IMR-90 (cell line): Measurements from ENCODE around the gene PRDM2. TPM values are rescaled to one million over a fixed set of nuclear protein-coding genes. Genes with fewer than 3 reads are reported as not detected.

Experiments used
- ATAC-seq: fragments of 200-7000 bp; cut with Tn5 transposase; 2 replicates; pipeline ENCODE4 v1.9.1; 2020; ENCODE audit warnings: low read depth, mild to moderate bottlenecking, moderate library complexity
- BruUV-seq: library from RNA; stranded (reverse); fragments of 400-500 nt; replicated peaks from 2 replicates; lab custom pipeline; 2021; lab: Mats Ljungman, UMichigan
- CTCF ChIA-PET: fragments of 300-600 bp; formaldehyde crosslinking; extraction: SDS; loops from one replicate; lab custom pipeline; 2021; ENCODE audit warnings: antibody characterized with exemption; lab: Yijun Ruan, JAX
- POLR2A ChIA-PET: fragments of 300-600 bp; sonication (Branson Sonifier 250); formaldehyde crosslinking; loops from one replicate; lab custom pipeline; 2022; ENCODE audit warnings: antibody characterized with exemption; ENCODE audit not compliant: unreplicated experiment; lab: Charles Lee
- DNase-seq: peaks from one replicate; pipeline ENCODE4 v3.0.0; 2013
- H2AFZ ChIP-seq: replicated peaks from 2 replicates; pipeline ENCODE3; 2013; ENCODE audit warnings: low read length, mild to moderate bottlenecking; ENCODE audit not compliant: poor library complexity
- H2AK5ac ChIP-seq: 2 replicates; pipeline ENCODE4 v1.6.1; 2013; ENCODE audit warnings: low read depth, low read length, inconsistent platforms
- H2AK9ac ChIP-seq: replicated peaks from 2 replicates; pipeline ENCODE3; 2013; ENCODE audit warnings: mild to moderate bottlenecking, low read depth, low read length, moderate library complexity; ENCODE audit not compliant: poor library complexity
- H2BK120ac ChIP-seq: 2 replicates; pipeline ENCODE4 v1.6.1; 2013; ENCODE audit warnings: low read depth, low read length, inconsistent platforms
- H2BK15ac ChIP-seq: 3 replicates; pipeline ENCODE4 v1.6.1; 2013; ENCODE audit warnings: low read depth, low read length, inconsistent platforms
- H2BK20ac ChIP-seq: 2 replicates; pipeline ENCODE4 v1.6.1; 2013; ENCODE audit warnings: low read depth, mild to moderate bottlenecking, inconsistent platforms, low read length, moderate library complexity
- H2BK5ac ChIP-seq: 2 replicates; pipeline ENCODE4 v1.6.1; 2013; ENCODE audit warnings: mild to moderate bottlenecking, low read depth, low read length, inconsistent platforms; ENCODE audit not compliant: poor library complexity, severe bottlenecking
- H3K14ac ChIP-seq: replicated peaks from 2 replicates; pipeline ENCODE4 v1.6.1; 2013; ENCODE audit warnings: low read depth, low read length, inconsistent platforms
- H3K18ac ChIP-seq: 2 replicates; pipeline ENCODE4 v1.6.1; 2013; ENCODE audit warnings: low read depth, low read length, control low read depth
- H3K23ac ChIP-seq: 2 replicates; pipeline ENCODE4 v1.6.1; 2013; ENCODE audit warnings: low read depth, low read length, inconsistent platforms
- H3K27ac ChIP-seq: 2 replicates; pipeline ENCODE4 v1.5.1; 2013; ENCODE audit warnings: mild to moderate bottlenecking, control low read depth, low read length; ENCODE audit not compliant: insufficient read depth
- H3K27me3 ChIP-seq: 2 replicates; pipeline ENCODE4 v1.6.1; 2013; ENCODE audit warnings: low read length; ENCODE audit not compliant: control insufficient read depth, insufficient read depth
- H3K36me3 ChIP-seq: 2 replicates; pipeline ENCODE4 v1.6.1; 2013; ENCODE audit warnings: low read length, mixed read lengths; ENCODE audit not compliant: control insufficient read depth, insufficient read depth
- H3K4ac ChIP-seq: 2 replicates; pipeline ENCODE4 v1.6.1; 2013; ENCODE audit warnings: low read depth, low read length, inconsistent platforms
- H3K4me1 ChIP-seq: 2 replicates; pipeline ENCODE4 v1.6.1; 2013; ENCODE audit warnings: low read length, mixed read lengths; ENCODE audit not compliant: control insufficient read depth, insufficient read depth
- H3K4me2 ChIP-seq: 2 replicates; pipeline ENCODE4 v1.6.1; 2013; ENCODE audit warnings: low read depth, mild to moderate bottlenecking, control low read depth, low read length, moderate library complexity
- H3K4me3 ChIP-seq: 2 replicates; pipeline ENCODE4 v1.5.1; 2013; ENCODE audit warnings: low read depth, mild to moderate bottlenecking, control low read depth, low read length, moderate library complexity; ENCODE audit not compliant: insufficient read depth
- H3K56ac ChIP-seq: 2 replicates; pipeline ENCODE4 v1.6.1; 2013; ENCODE audit warnings: low read length, inconsistent platforms; ENCODE audit not compliant: insufficient read depth; ENCODE audit errors: extremely low read depth
- H3K79me1 ChIP-seq, 2 experiments: 2 replicates each; pipeline ENCODE4 v1.6.1; 2013; ENCODE audit warnings: low read length in 2 of 2, inconsistent platforms in 1 of 2, low read depth in 1 of 2
- H3K9ac ChIP-seq: 2 replicates; pipeline ENCODE4 v1.6.1; 2013; ENCODE audit warnings: low read depth, low read length, control low read depth
- H3K9me1 ChIP-seq: 2 replicates; pipeline ENCODE4 v1.6.1; 2013; ENCODE audit warnings: low read length, inconsistent platforms; ENCODE audit not compliant: insufficient read depth
- H3K9me3 ChIP-seq: 2 replicates; pipeline ENCODE4 v1.6.1; 2013; ENCODE audit warnings: low read length; ENCODE audit not compliant: control insufficient read depth, insufficient read depth
- H4K20me1 ChIP-seq: 2 replicates; pipeline ENCODE4 v1.6.1; 2013; ENCODE audit warnings: low read length, inconsistent platforms; ENCODE audit not compliant: insufficient read depth
- H4K5ac ChIP-seq: 2 replicates; pipeline ENCODE4 v1.6.1; 2013; ENCODE audit warnings: mild to moderate bottlenecking, low read depth, low read length, control low read depth
- H4K8ac ChIP-seq, 2 experiments: 2 replicates each; pipeline ENCODE4 v1.6.1; 2013; ENCODE audit warnings: low read depth in 2 of 2, low read length in 2 of 2, control low read depth in 1 of 2, inconsistent platforms in 1 of 2
- H4K91ac ChIP-seq: 2 replicates; pipeline ENCODE4 v1.6.1; 2013; ENCODE audit warnings: low read depth, low read length, inconsistent platforms; ENCODE audit not compliant: insufficient read depth
- BHLHE40 ChIP-seq: fragments of 150-350 bp; IDR thresholded peaks from 2 replicates; pipeline ENCODE4 v1.6.1; 2016; ENCODE audit warnings: mild to moderate bottlenecking, low read depth, low read length
- CEBPB ChIP-seq: IDR thresholded peaks from 2 replicates; pipeline ENCODE4 v1.6.1; 2012; ENCODE audit warnings: low read depth, low read length, improper control_type of control experiment
- CHD1 ChIP-seq: IDR thresholded peaks from 2 replicates; pipeline ENCODE4 v1.6.1; 2012; ENCODE audit warnings: low read depth, low read length, improper control_type of control experiment
- FOS ChIP-seq: fragments of 150-350 bp; IDR thresholded peaks from 2 replicates; pipeline ENCODE4 v1.6.1; 2016; ENCODE audit warnings: low read depth, low read length
- MAFK ChIP-seq: IDR thresholded peaks from 2 replicates; pipeline ENCODE4 v1.6.1; 2012; ENCODE audit warnings: low read depth, low read length, improper control_type of control experiment
- MAZ ChIP-seq: IDR thresholded peaks from 2 replicates; pipeline ENCODE4 v1.6.1; 2012; ENCODE audit warnings: low read depth, mild to moderate bottlenecking, low read length, improper control_type of control experiment, moderate library complexity, borderline replicate concordance
- MXI1 ChIP-seq: IDR thresholded peaks from 2 replicates; pipeline ENCODE4 v1.6.1; 2012; ENCODE audit warnings: low read depth, mild to moderate bottlenecking, low read length, moderate library complexity, borderline replicate concordance
- NFE2L2 ChIP-seq: fragments of 150-350 bp; IDR thresholded peaks from 2 replicates; pipeline ENCODE4 v1.6.1; 2016; ENCODE audit warnings: low read depth, mild to moderate bottlenecking, low read length
- POLR2A ChIP-seq: IDR thresholded peaks from 2 replicates; pipeline ENCODE4 v1.6.1; 2012; ENCODE audit warnings: mild to moderate bottlenecking, low read depth, low read length
- RAD21 ChIP-seq: IDR thresholded peaks from 2 replicates; pipeline ENCODE4 v1.6.1; 2012; ENCODE audit warnings: low read length, improper control_type of control experiment
- RCOR1 ChIP-seq: IDR thresholded peaks from 2 replicates; pipeline ENCODE4 v1.6.1; 2012; ENCODE audit warnings: mild to moderate bottlenecking, low read length, improper control_type of control experiment; ENCODE audit not compliant: insufficient replicate concordance
- RFX5 ChIP-seq: IDR thresholded peaks from 2 replicates; pipeline ENCODE4 v1.8.0; 2012; ENCODE audit warnings: low read depth, mild to moderate bottlenecking, low read length, moderate library complexity
- SMC3 ChIP-seq: fragments of 150-350 bp; IDR thresholded peaks from 2 replicates; pipeline ENCODE4 v1.6.1; 2016; ENCODE audit warnings: low read depth, mild to moderate bottlenecking, antibody characterized with exemption, low read length, moderate library complexity
- WGBS, 2 experiments: methylation state at CpG; one replicate each; pipeline versions ENCODE4 v1.1.5 to v1.1.7; 2013; ENCODE audit warnings: missing lambda C conversion rate in 2 of 2; ENCODE audit not compliant: insufficient read length in 1 of 2; ENCODE audit errors: extremely low coverage in 2 of 2; 5-methylcytosine and 5-hydroxymethylcytosine counted together
- dilution Hi-C: fragments of 300-500 bp; cut with HindIII; formaldehyde crosslinking; loops from one replicate; pipeline ENCODE4 v1.14.3; 2018; ENCODE audit warnings: low sequenced_read_pairs; ENCODE audit not compliant: unreplicated experiment
- in situ Hi-C: fragments of 300-500 bp; cut with MboI; formaldehyde crosslinking; loops from 3 replicates; pipeline ENCODE4 v1.14.3; 2019; ENCODE audit warnings: low sequenced_read_pairs, inconsistent platforms, mixed read lengths
- intact Hi-C: fragments of 100-400 bp; cut with micrococcal nuclease; formaldehyde crosslinking; loops from 2 replicates; pipeline ENCODE4 v1.10.0; 2022
- polyA plus RNA-seq, 3 experiments: library from polyadenylated mRNA; depleted of rRNA; stranded (reverse); fragments of >200 nt; gene quantifications; 2 replicates each; pipeline ENCODE4 v1.2.3, GENCODE V29; 2012; ENCODE audit warnings: low replicate concordance in 1 of 3
- total RNA-seq: library from RNA; depleted of rRNA; stranded (reverse); fragments of >200 nt; gene quantifications from 2 replicates; pipeline ENCODE4 v1.2.3, GENCODE V29; 2012
- TF ChIP-seq, protein P1 (sequence below): conservative IDR thresholded peaks from 2 replicates; pipeline ENCODE4 v1.5.1; 2012; ENCODE audit warnings: mild to moderate bottlenecking, low read depth, low read length, improper control_type of control experiment
- TF ChIP-seq, protein P2 (sequence below): fragments of 150-350 bp; IDR thresholded peaks from 2 replicates; pipeline ENCODE4 v1.6.1; 2017; ENCODE audit warnings: mild to moderate bottlenecking, antibody characterized with exemption, low read length, low read depth
- TF ChIP-seq, protein P3 (sequence below): fragments of 150-350 bp; IDR thresholded peaks from 2 replicates; pipeline ENCODE4 v1.6.1; 2016; ENCODE audit warnings: low read depth, mild to moderate bottlenecking, low read length, moderate library complexity, borderline replicate concordance

Gene PRDM2
- total and polyA plus RNA-seq, 2 of the 4 experiments (the other 2 are of a cell fraction), result 3.4 to 8.9 TPM

DNA sequence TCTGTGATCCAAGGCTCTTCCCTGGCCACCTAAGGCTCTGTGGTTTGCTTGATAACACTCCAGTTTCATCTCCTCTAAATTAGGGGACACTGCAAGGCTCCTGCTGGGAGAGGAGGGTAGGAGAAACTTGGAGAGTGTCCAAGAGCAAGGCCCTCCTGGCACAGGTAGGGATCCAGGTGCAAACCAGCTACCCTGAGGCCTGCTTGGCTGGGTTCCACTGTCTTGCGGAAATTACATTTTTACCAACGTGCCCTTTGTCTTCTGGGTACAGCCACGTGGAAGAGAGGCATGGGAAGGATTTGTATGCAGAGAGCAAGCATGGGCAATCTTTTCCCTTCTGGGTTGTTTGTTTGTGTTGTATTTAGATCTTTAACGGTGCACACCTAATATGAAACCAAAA, 132.5 kb downstream of the PRDM2 start:
- Histone ChIP-seq H2AK9ac (no peak overlapping the region), H4K8ac (no peak overlapping the region), H3K36me3 (no peaks in the 10 kb centered on the region), H3K4me3 (no peak overlapping the region), H2BK120ac (no peak overlapping the region), H3K4me1 (no peaks in the 10 kb centered on the region), H4K91ac (no peak overlapping the region), H3K79me1 (no peaks in the 10 kb centered on the region), H2AK5ac (no peak overlapping the region), H3K9me1 (no peaks in the 10 kb centered on the region), H3K27me3 (no peaks in the 10 kb centered on the region), H4K20me1 (no peaks in the 10 kb centered on the region), H2AFZ (no peak overlapping the region), H3K18ac (no peak overlapping the region), H3K56ac (no peak overlapping the region), H4K5ac (no peak overlapping the region), H2BK20ac (no peak overlapping the region), H3K9me3 (no peaks in the 10 kb centered on the region), H3K23ac (no peak overlapping the region), H2BK5ac (no peak overlapping the region), H3K9ac (no peak overlapping the region), H3K4me2 (no peak overlapping the region), H3K27ac (no peak overlapping the region), H3K4ac (no peak overlapping the region), H2BK15ac (no peak overlapping the region), H3K14ac (no peak overlapping the region)
- dilution Hi-C loops (no loop called here), intact Hi-C loops (no loop called here), in situ Hi-C loops (no loop called here)
- no peak for TF ChIP-seq MXI1
- no peak for TF ChIP-seq CEBPB
- no peak for TF ChIP-seq MAZ
- no peak for TF ChIP-seq SMC3
- no peak for TF ChIP-seq RCOR1
- no peak for TF ChIP-seq NFE2L2
- TF ChIP-seq, protein P1, sequence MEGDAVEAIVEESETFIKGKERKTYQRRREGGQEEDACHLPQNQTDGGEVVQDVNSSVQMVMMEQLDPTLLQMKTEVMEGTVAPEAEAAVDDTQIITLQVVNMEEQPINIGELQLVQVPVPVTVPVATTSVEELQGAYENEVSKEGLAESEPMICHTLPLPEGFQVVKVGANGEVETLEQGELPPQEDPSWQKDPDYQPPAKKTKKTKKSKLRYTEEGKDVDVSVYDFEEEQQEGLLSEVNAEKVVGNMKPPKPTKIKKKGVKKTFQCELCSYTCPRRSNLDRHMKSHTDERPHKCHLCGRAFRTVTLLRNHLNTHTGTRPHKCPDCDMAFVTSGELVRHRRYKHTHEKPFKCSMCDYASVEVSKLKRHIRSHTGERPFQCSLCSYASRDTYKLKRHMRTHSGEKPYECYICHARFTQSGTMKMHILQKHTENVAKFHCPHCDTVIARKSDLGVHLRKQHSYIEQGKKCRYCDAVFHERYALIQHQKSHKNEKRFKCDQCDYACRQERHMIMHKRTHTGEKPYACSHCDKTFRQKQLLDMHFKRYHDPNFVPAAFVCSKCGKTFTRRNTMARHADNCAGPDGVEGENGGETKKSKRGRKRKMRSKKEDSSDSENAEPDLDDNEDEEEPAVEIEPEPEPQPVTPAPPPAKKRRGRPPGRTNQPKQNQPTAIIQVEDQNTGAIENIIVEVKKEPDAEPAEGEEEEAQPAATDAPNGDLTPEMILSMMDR, result no peak
- TF ChIP-seq, protein P2, sequence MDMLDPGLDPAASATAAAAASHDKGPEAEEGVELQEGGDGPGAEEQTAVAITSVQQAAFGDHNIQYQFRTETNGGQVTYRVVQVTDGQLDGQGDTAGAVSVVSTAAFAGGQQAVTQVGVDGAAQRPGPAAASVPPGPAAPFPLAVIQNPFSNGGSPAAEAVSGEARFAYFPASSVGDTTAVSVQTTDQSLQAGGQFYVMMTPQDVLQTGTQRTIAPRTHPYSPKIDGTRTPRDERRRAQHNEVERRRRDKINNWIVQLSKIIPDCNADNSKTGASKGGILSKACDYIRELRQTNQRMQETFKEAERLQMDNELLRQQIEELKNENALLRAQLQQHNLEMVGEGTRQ, result no peak
- TF ChIP-seq RFX5, result no peak
- TF ChIP-seq, protein P3, sequence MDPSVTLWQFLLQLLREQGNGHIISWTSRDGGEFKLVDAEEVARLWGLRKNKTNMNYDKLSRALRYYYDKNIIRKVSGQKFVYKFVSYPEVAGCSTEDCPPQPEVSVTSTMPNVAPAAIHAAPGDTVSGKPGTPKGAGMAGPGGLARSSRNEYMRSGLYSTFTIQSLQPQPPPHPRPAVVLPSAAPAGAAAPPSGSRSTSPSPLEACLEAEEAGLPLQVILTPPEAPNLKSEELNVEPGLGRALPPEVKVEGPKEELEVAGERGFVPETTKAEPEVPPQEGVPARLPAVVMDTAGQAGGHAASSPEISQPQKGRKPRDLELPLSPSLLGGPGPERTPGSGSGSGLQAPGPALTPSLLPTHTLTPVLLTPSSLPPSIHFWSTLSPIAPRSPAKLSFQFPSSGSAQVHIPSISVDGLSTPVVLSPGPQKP, result no peak
- TF ChIP-seq FOS, result no peak
- no peak for TF ChIP-seq CHD1
- TF ChIP-seq MAFK, result no peak
- TF ChIP-seq RAD21, result no peak
- TF ChIP-seq POLR2A, result no peak
- no peak for TF ChIP-seq BHLHE40
- DNase-seq (no peak), ATAC-seq (no peak)
- ChIA-PET POLR2A (no interaction called here), CTCF (no interaction called here)
- BruUV-seq, result no TSS peak
- WGBS, 2 experiments, result no CpG with 5 or more reads among the region's 4 CpGs
